Mesothelial cell of epicardium (in vitro differentiated cells): ENCODE results near the gene LRRC15. TPM values are rescaled to one million over a fixed set of nuclear protein-coding genes. Genes with fewer than 3 reads are reported as not detected.

ENCODE experiments used
- DNase-seq, 2 experiments: peaks; one replicate each; pipeline ENCODE4 v3.0.0; 2021; ENCODE audit warnings: low spot score in 2 of 2; ENCODE audit not compliant: unreplicated experiment in 2 of 2
- H3K27ac Mint-ChIP-seq: 2 replicates; pipeline ENCODE4 v1.8.0; 2021; ENCODE audit warnings: mixed read lengths
- H3K27me3 Mint-ChIP-seq: 2 replicates; pipeline ENCODE4 v1.8.0; 2021; ENCODE audit warnings: low read depth, mixed read lengths
- H3K36me3 Mint-ChIP-seq: 2 replicates; pipeline ENCODE4 v1.8.0; 2021; ENCODE audit warnings: mixed read lengths
- H3K4me1 Mint-ChIP-seq: 2 replicates; pipeline ENCODE4 v1.8.0; 2021; ENCODE audit warnings: mixed read lengths
- H3K4me3 Mint-ChIP-seq: 2 replicates; pipeline ENCODE4 v1.8.0; 2021; ENCODE audit warnings: mild to moderate bottlenecking, moderate library complexity, mixed read lengths
- H3K9me3 Mint-ChIP-seq: 2 replicates; pipeline ENCODE4 v1.8.0; 2021; ENCODE audit warnings: mixed read lengths
- CTCF ChIP-seq: fragments of 200-600 bp; sonication (generic); IDR thresholded peaks from one replicate; pipeline ENCODE4 v1.5.0; 2021; ENCODE audit warnings: antibody characterized with exemption; ENCODE audit not compliant: unreplicated experiment
- total RNA-seq: library from RNA; stranded (reverse); gene quantifications from 3 replicates; pipeline ENCODE4 v1.2.1, GENCODE V29; 2021

The LRRC15 gene
- total RNA-seq, 1 donor from 2014 or later, result not detected

- Mint-ChIP-seq H3K4me1 (peaks cover 44% of the 10 kb centered on the region), H3K36me3 (peaks cover 3% of the 10 kb centered on the region), H3K9me3 (no peaks in the 10 kb centered on the region), H3K27ac (no peak overlapping the region), H3K27me3 (no peaks in the 10 kb centered on the region), H3K4me3 (no peak overlapping the region)
- no peak for TF ChIP-seq CTCF
- DNase-seq, result peak in 1 of 2 experiments; percentile 14
Observed at GRCh38 chr3:194306109-194306686, 63.3 kb downstream of the LRRC15 start.

GRCh38 chr3:194305356-194306108 lies 64.0 kb downstream of the LRRC15 start:
- peak in 1 of 2 experiments; percentile 3 for DNase-seq
- Mint-ChIP-seq H3K9me3 (no peaks in the 10 kb centered on the region), H3K27ac (no peak overlapping the region), H3K27me3 (no peaks in the 10 kb centered on the region), H3K36me3 (peaks cover 3% of the 10 kb centered on the region), H3K4me1 (peaks cover 39% of the 10 kb centered on the region), H3K4me3 (no peak overlapping the region)
- no peak for TF ChIP-seq CTCF

Other genes with a start within 250 kb of the LRRC15 start
- 99.9 to 108 TPM (median 104 TPM) in 3 replicates for gene HES1, start 233.6 kb downstream of the LRRC15 start, total RNA-seq
- gene CPN2, start 18.4 kb downstream of the LRRC15 start, total RNA-seq, result not detected in 3 replicates
- gene GP5, start 29.5 kb upstream of the LRRC15 start, total RNA-seq, result 0.11 to 0.16 TPM in 2 of 3 replicates, not detected in the other
- 60.2 to 74.1 TPM (median 62.3 TPM) in 3 replicates for gene ATP13A3, start 117.3 kb upstream of the LRRC15 start, total RNA-seq